Adrenal gland (tissue), 12 donors: Measurements from ENCODE around the gene OR6S1. TPM values are rescaled to one million over a fixed set of nuclear protein-coding genes. Genes with fewer than 3 reads are reported as not detected.
"Not testable (repeated sequence)": the region's sequence is repeated elsewhere in the genome, so short reads cannot be mapped to it uniquely, and the experiment has no call there.

Experiments used
- DNase-seq, 7 donors: peaks; one replicate each; pipeline ENCODE4 v3.0.0-alpha.2; 2019 to 2020
- H3K27ac ChIP-seq, 5 donors: fragments of 200-600 bp; sonication (generic) in 4 of 5; 1 replicate in 3 of 5; 2 replicates in 2 of 5; pipeline versions ENCODE4 v1.5.1 to v1.8.0; 2016 to 2020; ENCODE audit warnings: mild to moderate bottlenecking in 1 of 5
- H3K27me3 ChIP-seq: fragments of 200-600 bp; 2 replicates; pipeline ENCODE4 v1.8.0; 2021
- H3K36me3 ChIP-seq, 2 donors: fragments of 200-600 bp; replicated peaks in 1 of 2; 1 replicate in 1 of 2; 2 replicates in 1 of 2; pipeline versions ENCODE4 v1.5.1 to v1.8.0; 2018 to 2022
- H3K4me1 ChIP-seq, 2 donors: fragments of 200-600 bp; replicated peaks in 1 of 2; 1 replicate in 1 of 2; 2 replicates in 1 of 2; pipeline versions ENCODE4 v1.5.1 to v1.8.0; 2018 to 2021
- H3K4me3 ChIP-seq, 4 donors: fragments of 200-600 bp; sonication (generic) in 3 of 4; one replicate each; pipeline ENCODE4 v1.5.1; 2016 to 2018
- H3K9me3 ChIP-seq, 3 donors: fragments of 200-600 bp; sonication (generic) in 1 of 3; replicated peaks in 1 of 3; 1 replicate in 2 of 3; 2 replicates in 1 of 3; pipeline versions ENCODE4 v1.5.1 to v1.8.0; 2016 to 2021
- CTCF ChIP-seq, 6 experiments: fragments of 450-650 bp in 4 of 6; fragments of 200-600 bp in 2 of 6; sonication (generic) in 1 of 6; IDR thresholded peaks; 1 replicate in 5 of 6; 2 replicates in 1 of 6; pipeline versions ENCODE4 v1.5.1 to v1.8.0; 2016 to 2021; ENCODE audit warnings: antibody characterized with exemption in 6 of 6, mild to moderate bottlenecking in 2 of 6, moderate library complexity in 1 of 6
- POLR2A ChIP-seq, 2 donors: fragments of 450-650 bp; IDR thresholded peaks; one replicate each; pipeline ENCODE4 v1.6.1; 2017; ENCODE audit warnings: antibody characterized with exemption in 2 of 2, mild to moderate bottlenecking in 2 of 2, moderate library complexity in 1 of 2
- WGBS, 4 donors: extraction: QIAGEN DNeasy Blood & Tissue Kit in 2 of 4; methylation state at CpG; one replicate each; pipeline versions ENCODE4 v1.1.5 to v1.1.7; 2013 to 2017; 5-methylcytosine and 5-hydroxymethylcytosine counted together
- intact Hi-C, 2 donors: fragments of 100-400 bp; cut with DNase I; formaldehyde crosslinking; loops; one replicate each; pipeline versions ENCODE4 v1.14.1 to v1.15.0; 2022 to 2023
- polyA plus RNA-seq, 3 donors: library from polyadenylated mRNA; stranded (reverse); fragments of 200-250 nt in 2 of 3; fragments of 350-450 nt in 1 of 3; fragmentation: Illumina TruSeq in 1 of 3; extraction: RNeasy Lipid Tissue Mini Kit (QIAGEN cat#74804) in 1 of 3; gene quantifications; one replicate each; pipeline ENCODE4 v1.2.3, GENCODE V29; 2013 to 2014
- total RNA-seq, 9 donors: library from RNA; depleted of rRNA in 4 of 9; stranded (reverse); fragments of >200 nt in 4 of 9; fragments of 120-200 nt in 1 of 9; fragmentation: NEBNext Ultra II Directional in 1 of 9; extraction: Animal tissue kit (Norgen Biotek cat#: 25700) in 1 of 9; gene quantifications; one replicate each; pipeline versions ENCODE4 v1.1.0 to v1.2.4, GENCODE V29; 2013 to 2023
- donor health status: healthy with polysubstance abuse.
- donor health status: Bipolar disorder and iron deficiency.
- donor health status: DM: yes; HTN: yes; CAD: no.
- donor health status: DM: no; HTN: no; CAD: no.
- donor health status: DM: no; HTN: no; CAD: no.
- donor health status: DM: yes; HTN: yes; CAD: no.

Gene OR6S1
- total and polyA plus RNA-seq, 12 donors, result not detected

DNA sequence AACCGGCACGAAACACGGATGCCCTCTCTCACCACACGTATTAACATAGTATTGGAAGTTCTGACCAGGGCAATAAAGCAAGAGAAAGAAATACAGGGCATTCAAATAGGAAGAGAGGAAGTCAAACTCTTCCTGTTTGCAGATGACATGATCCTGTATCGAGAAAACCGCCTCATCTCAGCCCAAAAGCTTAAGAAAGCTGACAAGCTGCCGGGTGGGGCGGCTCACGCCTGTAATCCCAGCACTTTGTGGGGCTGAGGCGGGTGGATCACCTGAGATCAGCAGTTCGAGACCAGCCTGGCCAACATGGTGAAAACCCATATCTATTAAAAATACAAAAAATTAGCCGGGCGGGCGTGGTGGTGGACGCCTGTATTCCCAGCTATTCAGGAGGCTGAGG, 17.7 kb downstream of the OR6S1 start:
- Histone ChIP-seq H3K9me3 (no peaks in the 10 kb centered on the region), H3K36me3 (no peaks in the 10 kb centered on the region), H3K4me3 (no peak overlapping the region), H3K27ac (no peak overlapping the region), H3K4me1 (peaks cover 0 to 5% of the 10 kb centered on the region in 2 donors), H3K27me3 (no peaks in the 10 kb centered on the region)
- no peak for DNase-seq
- 39 to 50% (median 45%) methylated on average over 14 to 15 of the region's 15 CpGs for WGBS, 4 donors
- intact Hi-C loops, result no loop called here
- no peak for TF ChIP-seq POLR2A (IDR thresholded peaks at IDR 0.05)
- no peak for TF ChIP-seq CTCF (IDR thresholded peaks at IDR 0.05)

- no peak for DNase-seq
- Histone ChIP-seq H3K4me3 (peak overlapping the region in 1 of 4 donors; percentile 15), H3K27ac (no peak overlapping the region), H3K36me3 (no peaks in the 10 kb centered on the region), H3K27me3 (no peaks in the 10 kb centered on the region), H3K9me3 (no peaks in the 10 kb centered on the region), H3K4me1 (peaks cover 0 to 5% of the 10 kb centered on the region in 2 donors)
- TF ChIP-seq CTCF (IDR thresholded peaks at IDR 0.05) (no peak), POLR2A (IDR thresholded peaks at IDR 0.05) (no peak)
- intact Hi-C loops, result no loop called here
- 19 to 27% (median 20%) methylated on average over 26 to 29 of the region's 29 CpGs for WGBS, 4 donors
Observed at GRCh38 chr14:20622816-20623291, 18.6 kb downstream of the OR6S1 start.

- DNase-seq, result no peak
- Histone ChIP-seq H3K4me3 (no peak overlapping the region), H3K9me3 (no peaks in the 10 kb centered on the region), H3K36me3 (no peaks in the 10 kb centered on the region), H3K4me1 (peaks cover 0 to 5% of the 10 kb centered on the region in 2 donors), H3K27me3 (no peaks in the 10 kb centered on the region), H3K27ac (no peak overlapping the region)
- TF ChIP-seq POLR2A (IDR thresholded peaks at IDR 0.05), result no peak
- TF ChIP-seq CTCF (IDR thresholded peaks at IDR 0.05), result no peak
- intact Hi-C loops, result no loop called here
- 51 to 64% (median 61%) methylated on average over 2 of the region's 2 CpGs for WGBS, 4 donors
Observed at GRCh38 chr14:20620798-20621478, 20.6 kb downstream of the OR6S1 start.

- DNase-seq, H3K9me3 ChIP-seq, H3K27ac ChIP-seq, H3K4me1 ChIP-seq, H3K36me3 ChIP-seq, H3K4me3 ChIP-seq, intact Hi-C loops, H3K27me3 ChIP-seq: not testable (repeated sequence)
- 69 to 86% (median 75%) methylated on average over 6 of the region's 6 CpGs for WGBS, 4 donors
Observed at GRCh38 chr14:20619688-20620087, 21.8 kb downstream of the OR6S1 start.

DNA sequence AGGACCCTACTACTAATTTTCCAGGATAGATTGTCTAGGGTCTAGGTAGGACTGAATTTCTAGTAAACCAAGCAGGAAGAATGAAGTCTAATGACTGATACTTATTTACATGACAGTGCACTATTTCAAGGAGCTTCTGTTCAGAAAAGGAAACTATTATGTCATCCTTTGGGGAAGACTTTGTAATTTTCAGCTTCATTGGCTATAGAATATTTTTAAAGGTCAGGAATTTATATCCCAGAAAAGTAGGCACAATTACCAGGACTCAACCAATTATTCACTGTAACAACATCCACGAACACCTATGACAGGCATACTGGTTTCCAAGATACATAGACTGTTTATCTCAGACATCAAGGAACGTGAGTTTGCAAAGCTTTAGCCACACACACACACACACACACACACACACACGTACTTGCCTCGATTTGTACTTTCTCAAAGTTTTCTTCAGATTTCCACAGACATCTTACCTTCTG, 23.2 kb downstream of the OR6S1 start:
- intact Hi-C loops, result no loop called here
- H3K4me3 ChIP-seq, result no peak overlapping the region
- H3K27ac ChIP-seq, result no peak overlapping the region
- no peak for TF ChIP-seq POLR2A (IDR thresholded peaks at IDR 0.05)
- no peak for TF ChIP-seq CTCF (IDR thresholded peaks at IDR 0.05)
- no peak for DNase-seq
- H3K27me3 ChIP-seq, result no peaks in the 10 kb centered on the region
- H3K36me3 ChIP-seq, result no peaks in the 10 kb centered on the region
- 47 to 56% (median 54%) methylated on average over 4 of the region's 4 CpGs for WGBS, 4 donors
- H3K9me3 ChIP-seq, result no peaks in the 10 kb centered on the region
- H3K4me1 ChIP-seq, result peaks cover 0 to 9% of the 10 kb centered on the region in 2 donors
